Measurements from ENCODE around the gene NUP210L.

The NUP210L gene

DNA sequence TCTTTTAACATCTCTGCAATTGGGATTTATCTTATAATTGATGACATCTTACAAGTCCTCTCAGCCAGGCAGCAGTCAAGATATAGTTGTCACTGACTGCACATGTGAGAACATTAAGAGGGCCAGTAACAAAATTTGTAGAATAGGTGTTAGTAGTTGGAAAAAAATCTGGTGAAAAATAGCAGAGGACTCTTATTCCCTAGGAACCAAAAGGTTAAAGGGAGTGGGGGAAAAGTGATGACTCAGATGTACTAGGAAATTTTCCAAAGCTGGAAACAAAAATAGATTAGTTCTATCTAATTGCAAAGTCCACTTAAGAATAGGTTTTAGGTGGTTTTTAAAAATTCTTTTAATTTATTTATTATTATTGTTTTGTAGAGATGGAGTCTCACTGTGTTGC lies 3.6 kb downstream of the NUP210L start:
- TF ChIP-seq, protein P1, sequence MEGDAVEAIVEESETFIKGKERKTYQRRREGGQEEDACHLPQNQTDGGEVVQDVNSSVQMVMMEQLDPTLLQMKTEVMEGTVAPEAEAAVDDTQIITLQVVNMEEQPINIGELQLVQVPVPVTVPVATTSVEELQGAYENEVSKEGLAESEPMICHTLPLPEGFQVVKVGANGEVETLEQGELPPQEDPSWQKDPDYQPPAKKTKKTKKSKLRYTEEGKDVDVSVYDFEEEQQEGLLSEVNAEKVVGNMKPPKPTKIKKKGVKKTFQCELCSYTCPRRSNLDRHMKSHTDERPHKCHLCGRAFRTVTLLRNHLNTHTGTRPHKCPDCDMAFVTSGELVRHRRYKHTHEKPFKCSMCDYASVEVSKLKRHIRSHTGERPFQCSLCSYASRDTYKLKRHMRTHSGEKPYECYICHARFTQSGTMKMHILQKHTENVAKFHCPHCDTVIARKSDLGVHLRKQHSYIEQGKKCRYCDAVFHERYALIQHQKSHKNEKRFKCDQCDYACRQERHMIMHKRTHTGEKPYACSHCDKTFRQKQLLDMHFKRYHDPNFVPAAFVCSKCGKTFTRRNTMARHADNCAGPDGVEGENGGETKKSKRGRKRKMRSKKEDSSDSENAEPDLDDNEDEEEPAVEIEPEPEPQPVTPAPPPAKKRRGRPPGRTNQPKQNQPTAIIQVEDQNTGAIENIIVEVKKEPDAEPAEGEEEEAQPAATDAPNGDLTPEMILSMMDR (IDR thresholded peaks at IDR 0.05): no peak

DNA sequence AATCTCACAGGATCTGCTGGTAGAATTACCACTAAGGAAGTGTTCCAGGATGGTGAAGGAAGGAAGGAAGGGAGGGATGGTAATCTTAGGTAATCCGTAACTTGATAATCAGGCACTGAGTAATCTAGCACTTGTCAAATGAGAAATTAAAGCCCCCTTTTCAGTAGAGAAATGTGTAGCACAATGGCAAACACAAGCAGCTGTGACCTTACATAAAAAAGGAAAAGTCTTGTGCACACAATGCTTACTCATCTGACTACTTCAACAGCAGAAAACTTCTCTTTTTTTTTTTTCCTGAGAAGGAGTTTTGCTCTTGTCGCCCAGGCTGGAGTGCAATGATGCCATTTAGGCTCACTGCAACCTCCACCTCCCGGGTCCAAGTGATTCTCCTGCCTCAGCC lies 6.1 kb downstream of the NUP210L start:
- TF ChIP-seq, protein P1 (IDR thresholded peaks at IDR 0.05): no peak

DNA sequence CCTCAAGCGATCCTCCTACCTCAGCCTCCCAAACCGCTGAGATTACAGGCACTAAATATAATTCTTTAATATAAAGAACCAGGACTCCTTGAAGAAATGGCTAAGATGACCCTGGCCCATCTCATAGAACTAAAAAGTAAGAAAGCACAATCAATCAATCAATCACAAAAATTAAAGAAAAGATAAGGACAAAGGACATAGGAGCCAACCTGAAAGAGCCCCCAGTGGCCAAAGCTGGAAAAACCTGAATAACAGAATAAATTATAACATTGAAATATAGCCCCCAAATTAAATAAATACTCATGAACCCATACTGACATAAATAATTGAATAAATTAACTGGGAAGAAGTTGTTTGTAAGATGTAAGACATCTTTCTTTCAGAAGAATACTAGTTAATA lies 8.9 kb downstream of the NUP210L start:
- TF ChIP-seq, protein P1 (IDR thresholded peaks at IDR 0.05): peak; percentile 49

DNA sequence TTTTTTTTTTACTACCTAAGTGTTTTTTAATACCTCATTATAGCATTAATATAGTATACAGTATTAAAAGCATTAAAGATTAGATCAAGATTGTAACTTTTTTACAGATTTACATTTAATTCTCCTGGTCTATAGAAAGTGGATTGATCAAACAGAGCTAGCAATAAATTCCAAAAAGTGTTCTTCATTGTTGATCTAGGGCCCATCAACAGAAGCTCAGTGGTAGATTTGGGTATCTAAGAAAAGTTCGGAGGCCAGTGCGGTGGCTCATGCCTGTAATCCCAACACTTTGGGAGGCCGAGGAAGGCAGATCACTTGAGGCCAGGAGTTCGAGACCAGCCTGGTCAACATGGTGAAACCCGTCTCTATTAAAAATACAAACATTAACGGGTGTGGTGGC lies 12.5 kb downstream of the NUP210L start:
- TF ChIP-seq, protein P1 (IDR thresholded peaks at IDR 0.05): no peak

DNA sequence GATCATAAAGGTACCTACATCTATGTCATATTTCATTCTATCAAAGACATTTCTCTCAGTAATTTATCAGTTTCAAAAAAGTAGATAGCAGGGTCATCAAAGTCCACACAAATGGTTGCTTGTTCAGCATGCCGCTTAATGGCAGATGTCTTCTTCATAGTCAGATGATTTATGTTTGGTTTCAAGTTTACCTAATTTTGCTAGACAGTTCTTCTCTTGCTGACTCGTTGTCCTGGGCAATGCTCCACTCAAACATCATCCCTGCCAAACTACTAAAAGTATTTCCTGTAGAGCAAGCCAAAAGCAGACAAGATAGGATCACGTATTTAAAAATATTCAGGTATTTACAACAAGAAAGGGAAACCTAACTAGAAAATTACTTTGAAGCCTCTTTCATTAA lies 13.6 kb downstream of the NUP210L start:
- TF ChIP-seq, protein P1 (IDR thresholded peaks at IDR 0.05): no peak

DNA sequence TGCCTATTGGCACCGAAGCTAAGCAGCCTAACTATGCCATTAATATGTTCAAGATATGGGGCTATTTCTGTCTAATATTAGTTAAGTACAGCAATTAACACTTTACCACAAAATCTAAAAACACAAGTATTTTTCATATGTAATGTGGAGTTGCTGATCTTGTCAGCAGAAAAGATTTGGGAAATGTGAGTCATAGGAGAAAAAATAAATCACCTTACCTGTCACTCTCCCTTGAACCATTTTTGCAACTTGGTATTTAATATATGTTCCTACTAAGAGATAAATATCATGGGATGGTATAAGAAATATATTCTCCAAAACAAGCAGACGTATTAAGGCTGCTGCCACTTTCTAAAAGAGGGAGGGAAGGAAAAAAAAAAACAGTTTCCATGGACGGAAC lies 17.0 kb downstream of the NUP210L start:
- TF ChIP-seq, protein P1 (IDR thresholded peaks at IDR 0.05): no peak

DNA sequence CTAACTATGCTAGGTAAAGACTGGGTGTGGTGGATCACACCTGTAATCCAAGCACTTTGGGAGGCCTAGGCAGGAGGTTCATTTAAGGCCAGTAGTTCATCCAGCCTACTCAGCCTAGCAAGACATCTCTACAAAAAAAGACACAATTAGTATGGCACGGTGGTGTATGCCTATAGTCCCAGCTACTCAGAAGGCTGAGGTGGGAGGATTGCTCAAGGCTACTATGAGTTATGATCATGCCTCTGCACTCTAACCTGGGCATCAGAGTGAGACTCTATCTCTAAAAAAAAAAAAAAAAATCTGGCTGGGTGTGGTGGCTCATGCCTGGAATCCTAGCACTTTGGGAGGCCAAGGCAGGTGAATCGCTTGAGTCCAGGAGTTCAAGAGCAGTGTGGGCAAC lies 21.6 kb downstream of the NUP210L start:
- TF ChIP-seq, protein P1 (IDR thresholded peaks at IDR 0.05): no peak

DNA sequence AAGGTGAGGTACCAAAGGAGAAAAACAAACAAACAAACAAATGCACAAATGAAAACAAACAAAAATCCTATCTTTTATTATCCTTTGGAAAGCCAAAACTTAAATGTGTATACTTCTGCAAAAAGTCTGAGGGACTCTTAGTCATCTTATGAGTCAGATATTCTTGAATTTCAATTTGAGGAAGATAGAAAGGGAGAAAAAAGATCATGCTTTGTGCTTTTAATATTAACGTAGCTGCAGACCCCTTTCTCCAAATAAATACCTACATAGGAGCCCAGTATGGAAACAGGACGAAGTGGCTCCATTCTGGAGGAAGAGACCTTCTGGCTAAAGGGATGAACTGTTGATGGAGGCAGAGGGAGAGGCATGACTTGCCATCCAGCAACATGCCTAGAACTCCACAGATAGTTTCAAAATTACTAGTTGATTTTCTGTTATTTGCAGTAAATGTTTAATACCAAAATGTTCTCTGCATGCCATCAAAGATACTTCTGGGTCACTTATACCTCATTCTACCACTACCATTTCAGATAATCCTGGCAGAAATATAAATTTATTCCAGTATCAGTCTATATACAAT lies 25.4 kb downstream of the NUP210L start:
- TF ChIP-seq, protein P1 (IDR thresholded peaks at IDR 0.05): no peak

Measured in LNCAP (cell line).